B cell (primary cell): ENCODE measurements around the gene MOGAT1. TPM values are rescaled to one million over a fixed set of nuclear protein-coding genes. Genes with fewer than 3 reads are reported as not detected.

Source experiments
- ATAC-seq: fragments of 200-7000 bp; cut with Tn5 transposase; one replicate; pipeline ENCODE4 v1.10.0; 2021; ENCODE audit warnings: low read depth, mild to moderate bottlenecking, moderate number of reproducible peaks, moderate library complexity
- CTCF ChIA-PET: fragments of 350-600 bp; sonication (Branson Sonifier 250); formaldehyde crosslinking; loops from one replicate; lab custom pipeline; 2021; ENCODE audit warnings: antibody characterized with exemption, inconsistent platforms; lab: Charles Lee
- POLR2A ChIA-PET: fragments of 350-600 bp; sonication (Branson Sonifier 250); formaldehyde crosslinking; loops from one replicate; lab custom pipeline; 2021; ENCODE audit warnings: antibody characterized with exemption; lab: Charles Lee
- DNase-seq: peaks from one replicate; pipeline ENCODE4 v3.0.0; 2013
- H2AFZ ChIP-seq: 2 replicates; pipeline ENCODE4 v1.6.1; 2012; ENCODE audit warnings: mild to moderate bottlenecking, low read depth, low read length; ENCODE audit not compliant: insufficient read depth, poor library complexity, severe bottlenecking
- H3K27ac ChIP-seq, 2 donors: 1 replicate in 1 of 2; 2 replicates in 1 of 2; pipeline ENCODE4 v1.5.1; 2012 to 2013; ENCODE audit warnings: low read length in 2 of 2, mild to moderate bottlenecking in 2 of 2, moderate library complexity in 1 of 2
- H3K27me3 ChIP-seq, 4 experiments: fragments of 200-600 bp in 1 of 4; sonication (generic) in 1 of 4; replicated peaks in 1 of 4; 1 replicate in 2 of 4; 2 replicates in 2 of 4; pipeline versions ENCODE4 v1.6.1 to v1.7.0; 2013 to 2016; ENCODE audit warnings: low read length in 3 of 4, mild to moderate bottlenecking in 2 of 4, mixed read lengths in 1 of 4, moderate library complexity in 1 of 4; ENCODE audit not compliant: insufficient read depth in 4 of 4, control insufficient read depth in 3 of 4; ENCODE audit errors: control extremely low read depth in 1 of 4
- H3K36me3 ChIP-seq, 2 experiments: replicated peaks in 1 of 2; 1 replicate in 1 of 2; 2 replicates in 1 of 2; pipeline versions ENCODE4 v1.6.1 to v1.7.1; 2013; ENCODE audit warnings: low read length in 1 of 2; ENCODE audit not compliant: insufficient read depth in 2 of 2, control insufficient read depth in 1 of 2; ENCODE audit errors: control extremely low read depth in 1 of 2, extremely low read depth in 1 of 2
- H3K4me1 ChIP-seq, 2 donors: fragments of 200-600 bp in 1 of 2; sonication (generic) in 1 of 2; 1 replicate in 1 of 2; 2 replicates in 1 of 2; pipeline versions ENCODE4 v1.5.1 to v1.6.1; 2013 to 2017; ENCODE audit warnings: low read length in 2 of 2; ENCODE audit not compliant: control insufficient read depth in 2 of 2, insufficient read depth in 2 of 2
- H3K4me2 ChIP-seq: replicated peaks from 2 replicates; pipeline ENCODE3; 2012; ENCODE audit warnings: mild to moderate bottlenecking, low read depth, low read length; ENCODE audit not compliant: poor library complexity, severe bottlenecking
- H3K4me3 ChIP-seq, 5 experiments: fragments of 200-600 bp in 1 of 5; sonication (generic) in 1 of 5; 1 replicate in 3 of 5; 2 replicates in 2 of 5; pipeline versions ENCODE4 v1.5.1 to v1.7.0; 2011 to 2016; ENCODE audit warnings: low read length in 4 of 5, mild to moderate bottlenecking in 4 of 5, low read depth in 2 of 5, control low read depth in 1 of 5, moderate library complexity in 1 of 5; ENCODE audit not compliant: insufficient read depth in 1 of 5; ENCODE audit errors: control extremely low read depth in 1 of 5, extremely low read depth in 1 of 5
- H3K79me2 ChIP-seq: fragments of 200-600 bp; sonication (generic); one replicate; pipeline ENCODE4 v1.6.0; 2016; ENCODE audit warnings: low read length; ENCODE audit not compliant: control insufficient read depth, insufficient read depth
- H3K9ac ChIP-seq: fragments of 200-600 bp; sonication (generic); 2 replicates; pipeline ENCODE4 v1.6.1; 2017; ENCODE audit warnings: mild to moderate bottlenecking, low read length, moderate library complexity
- H3K9me3 ChIP-seq, 3 donors: one replicate each; pipeline versions ENCODE4 v1.6.1 to v1.7.1; 2013; ENCODE audit warnings: low read length in 2 of 3; ENCODE audit not compliant: control insufficient read depth in 2 of 3, insufficient read depth in 1 of 3; ENCODE audit errors: control extremely low read depth in 1 of 3
- H4K20me1 ChIP-seq: 2 replicates; pipeline ENCODE4 v1.6.0; 2012; ENCODE audit warnings: mild to moderate bottlenecking, low read length; ENCODE audit not compliant: insufficient read depth, control insufficient read depth, poor library complexity, severe bottlenecking
- H3K27ac Mint-ChIP-seq: one replicate; pipeline ENCODE4 v1.8.0; 2021; ENCODE audit warnings: mixed read lengths
- H3K27me3 Mint-ChIP-seq: one replicate; pipeline ENCODE4 v1.8.0; 2021; ENCODE audit warnings: mixed read lengths
- H3K4me1 Mint-ChIP-seq: one replicate; pipeline ENCODE4 v1.8.0; 2021; ENCODE audit warnings: mixed read lengths
- H3K4me3 Mint-ChIP-seq: one replicate; pipeline ENCODE4 v1.8.0; 2021; ENCODE audit warnings: mixed read lengths
- H3K9me3 Mint-ChIP-seq: one replicate; pipeline ENCODE4 v1.8.0; 2022; ENCODE audit warnings: mixed read lengths; ENCODE audit not compliant: insufficient read depth
- CTCF ChIP-seq: fragments of 200-600 bp; IDR thresholded peaks from one replicate; pipeline ENCODE4 v1.8.0; 2022; ENCODE audit warnings: antibody characterized with exemption, mild to moderate bottlenecking
- EZH2 ChIP-seq: IDR thresholded peaks from 2 replicates; pipeline ENCODE4 v1.6.1; 2012; ENCODE audit warnings: borderline replicate concordance, low read depth, mild to moderate bottlenecking, moderate library complexity, low read length; ENCODE audit not compliant: insufficient read depth, poor library complexity, severe bottlenecking
- WGBS: methylation state at CpG from one replicate; pipeline ENCODE4 v1.1.5; 2013; ENCODE audit warnings: missing lambda C conversion rate; ENCODE audit not compliant: insufficient coverage; 5-methylcytosine and 5-hydroxymethylcytosine counted together
- intact Hi-C: fragments of 100-400 bp; cut with micrococcal nuclease; formaldehyde crosslinking; loops from one replicate; pipeline ENCODE4 v1.10.0; 2022
- polyA plus RNA-seq: library from polyadenylated mRNA; depleted of rRNA; stranded (reverse); fragments of >200 nt; gene quantifications from 2 replicates; pipeline ENCODE4 v1.2.3, GENCODE V29; 2012
- total RNA-seq, 2 donors: library from RNA; stranded (reverse); fragments of 120-200 nt in 1 of 2; gene quantifications; 1 replicate in 1 of 2; 2 replicates in 1 of 2; pipeline versions ENCODE4 v1.2.3 to v1.2.4, GENCODE V29; 2013 to 2022

MOGAT1 gene
- total and polyA plus RNA-seq, 2 donors (not counting 1 experiment from before 2014, with no cell fraction given): not detected

GRCh38 chr2:222751238-222751637, 79.8 kb downstream of the MOGAT1 start:
- H3K79me2 ChIP-seq: no peaks in the 10 kb centered on the region
- no peak overlapping the region for H3K27ac ChIP-seq
- TF ChIP-seq CTCF: no peak
- TF ChIP-seq EZH2: no peak
- peak; percentile 5 for DNase-seq
- no peaks in the 10 kb centered on the region for H4K20me1 ChIP-seq
- no peaks in the 10 kb centered on the region for H3K27me3 Mint-ChIP-seq
- H3K9me3 Mint-ChIP-seq: no peaks in the 10 kb centered on the region
- peaks cover 0 to 4% (median 4%) of the 10 kb centered on the region in 3 donors for H3K9me3 ChIP-seq
- H3K4me3 Mint-ChIP-seq: no peak overlapping the region
- ATAC-seq: no peak
- no peak overlapping the region for H3K27ac Mint-ChIP-seq
- H3K27me3 ChIP-seq: no peaks in the 10 kb centered on the region
- H3K9ac ChIP-seq: no peak overlapping the region
- H3K4me2 ChIP-seq: no peak overlapping the region
- ChIA-PET POLR2A (no interaction called here), CTCF (interaction anchor here (0.6 kb wide), 1 partner anchor 47 kb away, joined by 3 read pairs; no protein-coding TSS in a partner anchor)
- H3K4me1 ChIP-seq: no peaks in the 10 kb centered on the region
- H3K36me3 ChIP-seq: no peaks in the 10 kb centered on the region
- H2AFZ ChIP-seq: peak overlapping the region; percentile 60
- no peak overlapping the region for H3K4me3 ChIP-seq
- H3K4me1 Mint-ChIP-seq: peaks cover 6% of the 10 kb centered on the region
- intact Hi-C loops: no loop called here
- WGBS: 45% methylated on average over 5 of the region's 7 CpGs

GRCh38 chr2:222751821-222752719, 80.6 kb downstream of the MOGAT1 start:
- H3K4me3 Mint-ChIP-seq: no peak overlapping the region
- DNase-seq: no peak
- Histone ChIP-seq H4K20me1 (no peaks in the 10 kb centered on the region), H3K27ac (no peak overlapping the region), H3K9me3 (peaks cover 0 to 4% (median 4%) of the 10 kb centered on the region in 3 donors), H3K4me1 (no peaks in the 10 kb centered on the region), H3K27me3 (no peaks in the 10 kb centered on the region), H3K36me3 (no peaks in the 10 kb centered on the region), H3K4me3 (no peak overlapping the region), H3K9ac (no peak overlapping the region), H2AFZ (peak overlapping the region; percentile 60), H3K79me2 (no peaks in the 10 kb centered on the region), H3K4me2 (no peak overlapping the region)
- TF ChIP-seq EZH2 (no peak), CTCF (no peak)
- no peaks in the 10 kb centered on the region for H3K9me3 Mint-ChIP-seq
- 81% methylated on average over 6 of the region's 13 CpGs for WGBS
- H3K4me1 Mint-ChIP-seq: peaks cover 6% of the 10 kb centered on the region
- ChIA-PET POLR2A (no interaction called here), CTCF (no interaction called here)
- intact Hi-C loops: no loop called here
- peaks cover 2% of the 10 kb centered on the region for H3K27me3 Mint-ChIP-seq
- ATAC-seq: no peak
- no peak overlapping the region for H3K27ac Mint-ChIP-seq
